Epithelial cell of esophagus (primary cell): ENCODE data around the gene ZDHHC14.
"Not testable (repeated sequence)": the region's sequence is repeated elsewhere in the genome, so short reads cannot be mapped to it uniquely, and the experiment has no call there.

Experiments
- DNase-seq: peaks from one replicate; pipeline ENCODE4 v3.0.0; 2010; ENCODE audit warnings: low read depth
- H3K4me3 ChIP-seq: 2 replicates; pipeline ENCODE4 v1.5.1; 2011; ENCODE audit warnings: mild to moderate bottlenecking, low read length, control low read depth
- TF ChIP-seq, protein P1 (sequence below): IDR thresholded peaks from 2 replicates; pipeline ENCODE4 v1.5.1; 2011; ENCODE audit warnings: low read depth, mild to moderate bottlenecking, low read length, control low read depth, inconsistent platforms; ENCODE audit not compliant: insufficient read depth; ENCODE audit errors: missing control alignments

The ZDHHC14 gene

GRCh38 chr6:157386023-157386422 is 5.0 kb downstream of the ZDHHC14 start:
- DNase-seq: no peak
- H3K4me3 ChIP-seq: no peak overlapping the region
- TF ChIP-seq, protein P1, sequence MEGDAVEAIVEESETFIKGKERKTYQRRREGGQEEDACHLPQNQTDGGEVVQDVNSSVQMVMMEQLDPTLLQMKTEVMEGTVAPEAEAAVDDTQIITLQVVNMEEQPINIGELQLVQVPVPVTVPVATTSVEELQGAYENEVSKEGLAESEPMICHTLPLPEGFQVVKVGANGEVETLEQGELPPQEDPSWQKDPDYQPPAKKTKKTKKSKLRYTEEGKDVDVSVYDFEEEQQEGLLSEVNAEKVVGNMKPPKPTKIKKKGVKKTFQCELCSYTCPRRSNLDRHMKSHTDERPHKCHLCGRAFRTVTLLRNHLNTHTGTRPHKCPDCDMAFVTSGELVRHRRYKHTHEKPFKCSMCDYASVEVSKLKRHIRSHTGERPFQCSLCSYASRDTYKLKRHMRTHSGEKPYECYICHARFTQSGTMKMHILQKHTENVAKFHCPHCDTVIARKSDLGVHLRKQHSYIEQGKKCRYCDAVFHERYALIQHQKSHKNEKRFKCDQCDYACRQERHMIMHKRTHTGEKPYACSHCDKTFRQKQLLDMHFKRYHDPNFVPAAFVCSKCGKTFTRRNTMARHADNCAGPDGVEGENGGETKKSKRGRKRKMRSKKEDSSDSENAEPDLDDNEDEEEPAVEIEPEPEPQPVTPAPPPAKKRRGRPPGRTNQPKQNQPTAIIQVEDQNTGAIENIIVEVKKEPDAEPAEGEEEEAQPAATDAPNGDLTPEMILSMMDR: no peak

DNA sequence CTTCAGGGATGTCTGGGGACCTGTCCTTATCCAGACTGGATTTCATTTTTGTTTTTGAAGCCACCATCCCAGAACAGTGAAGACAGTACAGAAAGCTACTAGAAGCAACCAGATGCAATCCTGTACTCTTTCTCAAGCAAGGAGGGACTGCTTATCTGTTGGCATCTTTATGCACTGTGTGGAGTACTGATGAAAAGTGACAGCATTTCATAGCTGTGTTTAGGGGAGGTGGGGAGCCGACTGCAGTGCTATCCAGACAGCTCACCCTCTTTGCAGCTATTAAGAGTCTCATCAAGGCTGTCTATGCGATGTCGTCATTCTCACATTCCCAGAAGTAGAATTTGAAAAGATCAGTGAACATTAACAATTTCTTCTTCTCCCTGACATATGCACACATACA is 5.5 kb downstream of the ZDHHC14 start:
- no peak for DNase-seq
- TF ChIP-seq, protein P1: no peak
- H3K4me3 ChIP-seq: no peak overlapping the region

DNA sequence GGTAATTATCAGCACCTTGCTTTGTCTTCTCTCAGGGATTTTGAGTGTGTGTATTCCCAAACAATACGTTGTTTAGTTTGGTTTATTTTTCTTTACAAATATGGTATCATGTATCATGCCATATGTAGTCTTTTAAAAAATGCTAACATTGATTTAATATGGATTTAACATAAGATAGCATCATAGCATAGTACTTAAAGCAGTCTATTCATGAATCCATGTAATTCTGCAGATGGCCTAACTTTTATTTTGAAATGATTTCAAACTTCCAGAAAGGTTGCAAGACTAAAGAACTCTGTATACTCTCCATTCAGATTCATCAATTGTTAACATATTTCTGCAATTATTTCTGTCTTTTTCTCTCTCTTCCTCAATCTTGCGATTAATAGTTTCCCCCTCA is 7.9 kb downstream of the ZDHHC14 start:
- DNase-seq: no peak
- TF ChIP-seq, protein P1: no peak
- H3K4me3 ChIP-seq: no peak overlapping the region

GRCh38 chr6:157390273-157391060 is 9.5 kb downstream of the ZDHHC14 start:
- H3K4me3 ChIP-seq: no peak overlapping the region
- no peak for DNase-seq
- TF ChIP-seq, protein P1: no peak

DNA sequence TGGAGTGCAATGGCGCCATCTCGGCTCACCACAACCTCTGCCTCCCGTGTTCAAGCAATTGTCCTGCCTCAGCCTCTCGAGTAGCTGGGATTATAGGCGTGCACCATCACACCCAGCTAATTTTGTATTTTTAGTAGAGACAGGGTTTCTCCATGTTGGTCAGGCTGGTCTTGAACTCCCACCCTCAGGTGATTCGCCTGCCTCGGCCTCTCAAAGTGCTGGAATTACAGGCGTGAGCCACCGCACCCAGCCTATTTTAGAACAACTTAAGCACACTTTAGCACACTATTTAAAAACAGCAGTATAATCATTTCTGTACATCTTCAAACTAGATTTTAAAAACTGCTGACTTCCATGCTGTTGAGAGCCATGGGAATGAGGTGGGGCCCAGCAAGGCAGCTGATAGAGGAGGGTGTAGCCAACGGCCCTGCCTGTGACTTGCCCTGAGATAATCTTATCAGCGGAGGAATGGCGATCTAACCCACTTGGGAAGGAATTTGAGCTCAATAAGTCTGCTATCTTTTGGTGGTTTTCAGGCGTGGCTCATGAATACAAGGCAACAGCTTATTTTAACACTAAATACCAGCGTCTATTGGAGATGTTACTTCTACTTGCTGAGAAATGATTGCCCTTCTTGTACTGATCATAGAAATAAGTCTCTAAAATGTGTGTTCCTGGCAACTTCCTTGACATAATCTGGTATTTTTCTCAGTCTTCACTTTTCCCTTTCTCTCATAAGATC is 12.1 kb downstream of the ZDHHC14 start:
- no peak overlapping the region for H3K4me3 ChIP-seq
- DNase-seq: no peak
- TF ChIP-seq, protein P1: no peak

- H3K4me3 ChIP-seq: no peak overlapping the region
- TF ChIP-seq, protein P1: no peak
- no peak for DNase-seq
These were observed 12.8 kb downstream of the ZDHHC14 start for GRCh38 chr6:157393669-157394327.

DNA sequence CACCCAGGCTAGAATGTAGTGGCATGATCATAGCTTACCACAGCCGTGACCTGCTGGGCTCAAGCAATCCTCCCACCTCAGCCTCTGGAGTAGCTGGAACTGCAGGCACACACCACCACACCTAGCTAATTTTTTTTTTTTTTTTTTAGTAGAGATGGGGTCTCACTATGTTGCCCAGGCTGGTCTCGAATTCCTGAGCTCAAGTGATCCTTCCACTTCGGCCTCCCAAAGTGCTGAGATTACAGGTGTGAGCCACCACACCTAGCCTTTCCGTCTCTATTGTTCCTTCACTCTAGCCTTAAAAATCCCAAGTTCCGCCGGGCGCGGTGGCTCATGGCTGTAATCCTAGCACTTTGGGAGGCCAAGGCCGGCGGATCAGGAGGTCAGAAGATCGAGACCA is 14.2 kb downstream of the ZDHHC14 start:
- not testable (repeated sequence) for H3K4me3 ChIP-seq, DNase-seq
